CD1c-positive myeloid dendritic cell (primary cell): ENCODE data around the gene FCF1.
"Not testable (repeated sequence)": the region's sequence is repeated elsewhere in the genome, so short reads cannot be mapped to it uniquely, and the experiment has no call there.

Experiments used
- DNase-seq: peaks from one replicate; pipeline ENCODE4 v3.0.0-alpha.2; 2016; ENCODE audit errors: extremely low spot score

The FCF1 gene

DNA sequence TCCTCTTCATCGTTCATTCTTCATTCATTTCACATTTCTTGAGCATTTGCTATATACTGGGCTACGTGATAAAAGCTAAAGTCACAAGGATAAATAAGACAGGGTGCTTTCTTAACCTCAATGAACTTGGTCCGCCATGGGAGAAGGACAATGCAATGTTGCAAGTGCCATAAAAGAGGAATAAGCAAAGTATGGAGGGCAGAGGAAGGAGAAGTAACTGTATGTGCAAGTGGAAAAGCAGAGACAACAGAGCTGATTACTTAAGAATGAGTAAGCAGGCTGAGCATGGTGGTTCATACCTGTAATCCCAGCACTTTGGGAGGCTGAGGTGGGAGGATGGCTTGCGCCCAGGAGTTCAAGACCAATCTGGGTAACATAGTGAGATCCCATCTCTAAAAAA, 14.5 kb upstream of the FCF1 start:
- DNase-seq, result peak; percentile 54

DNA sequence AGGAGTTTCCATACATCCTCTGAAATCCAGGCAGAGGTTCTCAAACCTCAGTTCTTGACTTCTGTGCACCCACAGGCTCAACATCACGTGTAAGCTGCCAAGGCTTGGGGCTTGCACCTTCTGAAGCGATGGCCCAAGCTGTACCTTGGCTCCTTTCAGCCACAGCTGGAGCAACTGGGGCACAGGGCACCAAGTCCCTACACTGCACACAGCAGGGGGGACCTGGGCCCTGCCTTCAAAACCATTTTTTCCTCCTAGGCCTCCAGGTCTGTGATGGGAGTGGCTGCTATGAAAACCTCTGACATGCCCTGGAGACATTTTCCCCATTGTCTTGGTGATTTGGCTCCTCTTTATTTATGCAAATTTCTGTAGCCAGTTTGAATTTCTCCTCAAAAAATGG, 10.7 kb upstream of the FCF1 start:
- DNase-seq, result no peak

DNA sequence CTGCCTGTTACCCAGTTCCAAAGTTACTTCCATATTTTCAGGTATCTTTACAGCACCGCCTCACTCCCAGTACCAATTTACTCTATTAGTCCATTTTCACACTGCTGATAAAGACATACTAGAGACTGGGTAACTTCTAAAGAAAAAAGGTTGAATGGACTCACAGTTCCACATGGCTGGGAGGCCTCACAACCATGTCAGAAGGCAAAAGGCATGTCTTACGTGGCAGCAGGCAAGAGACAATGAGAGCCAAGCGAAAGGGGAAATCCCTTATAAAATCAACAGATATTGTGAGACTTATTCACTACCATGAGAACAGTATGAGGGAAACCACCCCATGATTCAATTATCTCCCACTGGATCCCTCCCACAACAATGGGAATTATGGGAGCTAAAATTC, 9.9 kb upstream of the FCF1 start:
- DNase-seq, result no peak

DNA sequence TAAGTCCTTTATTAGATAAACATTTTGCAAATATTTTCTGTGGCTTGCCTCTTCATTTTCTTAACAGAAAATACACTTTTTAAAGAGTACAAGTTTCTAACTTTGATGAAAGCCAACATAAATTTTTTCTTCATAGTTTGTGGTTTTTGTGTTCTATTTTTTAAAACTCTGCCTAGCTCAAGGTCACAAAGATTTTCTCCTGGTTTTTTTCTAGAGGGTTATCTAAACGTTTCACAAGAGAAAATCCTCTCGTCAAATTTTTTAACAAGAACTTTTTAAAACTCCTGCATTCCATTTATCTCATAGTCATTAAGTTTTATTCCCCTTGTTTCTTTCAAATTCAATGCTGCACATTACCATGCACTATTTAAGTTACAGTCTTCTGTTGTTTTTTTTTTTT, 8.3 kb upstream of the FCF1 start:
- DNase-seq, result no peak

DNA sequence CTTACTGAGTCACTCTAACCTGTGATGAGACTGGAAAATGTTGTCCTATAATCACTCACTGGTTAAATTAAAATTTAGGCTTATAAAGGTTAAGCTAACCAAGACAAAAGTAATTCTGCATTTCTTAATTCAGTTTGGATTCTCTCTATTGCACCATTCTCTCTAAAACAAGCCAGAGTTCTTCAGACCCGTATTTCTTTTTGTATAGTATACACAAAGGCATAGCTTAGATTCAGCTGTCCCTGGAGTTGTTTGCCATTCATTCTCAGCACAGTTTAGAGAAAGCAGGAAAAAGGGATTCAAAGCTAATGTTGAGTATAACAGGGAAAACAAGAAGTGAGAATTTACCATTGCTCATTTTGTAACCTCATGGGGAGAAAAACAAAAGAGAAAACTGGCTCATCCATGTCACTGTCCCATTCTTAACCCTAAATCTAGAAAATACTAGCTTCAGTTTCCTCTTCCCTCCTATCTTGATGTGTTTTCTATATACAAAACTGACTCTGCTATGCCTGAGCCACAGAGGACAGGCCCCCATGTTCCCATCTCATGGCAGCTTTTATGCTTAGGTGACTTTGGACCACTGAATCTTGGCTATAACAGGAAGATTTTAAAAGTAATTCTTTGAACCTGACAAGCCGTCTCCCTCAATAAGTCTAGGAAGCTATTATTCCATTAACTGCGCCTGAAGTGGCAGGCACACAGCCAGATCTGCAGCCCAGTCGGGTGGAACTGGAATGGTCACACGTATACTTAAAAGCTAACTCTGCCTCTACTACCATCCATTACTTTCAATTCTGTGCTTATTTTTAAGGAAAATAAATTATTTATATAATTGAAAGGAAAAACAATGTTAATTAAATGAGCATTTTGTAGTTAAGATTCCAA, 7.1 kb upstream of the FCF1 start:
- peak; percentile 13 for DNase-seq

DNA sequence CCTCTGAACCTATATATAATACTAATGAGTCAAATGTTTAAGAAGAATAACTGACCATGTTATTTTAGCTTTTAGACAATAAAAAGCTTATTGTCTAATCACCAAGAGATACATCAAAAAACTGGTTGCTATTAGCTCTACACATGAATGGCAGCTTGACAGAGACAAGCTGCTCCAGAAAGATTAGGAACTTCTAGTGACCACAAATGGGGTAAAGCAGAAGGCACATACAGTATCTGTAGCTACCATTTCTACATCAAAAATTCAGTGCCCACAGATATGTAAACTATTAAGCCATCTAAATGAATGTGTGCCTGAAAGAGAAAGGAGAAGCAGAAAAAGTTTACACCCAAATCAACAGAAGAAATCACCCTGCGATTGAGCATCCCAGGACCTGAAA, 2.5 kb upstream of the FCF1 start:
- no peak for DNase-seq

DNA sequence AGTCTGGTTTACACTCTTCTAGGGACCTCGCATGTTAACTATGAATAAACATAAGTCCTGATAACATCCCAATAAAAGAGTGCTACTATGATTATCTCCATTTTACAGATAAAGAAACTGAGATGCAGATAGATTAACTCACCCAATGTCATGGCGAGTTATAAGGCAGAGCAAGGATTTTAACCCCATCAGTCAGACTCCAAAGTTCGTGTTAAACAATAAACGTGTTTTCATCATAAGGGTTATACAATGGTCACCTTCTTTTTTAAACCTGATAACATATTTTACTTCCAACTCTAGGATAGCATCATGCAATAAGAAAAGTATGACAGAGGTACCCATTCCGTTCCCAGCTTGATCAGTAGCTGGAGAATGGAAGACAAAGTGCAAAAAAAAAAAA, 1.3 kb upstream of the FCF1 start:
- no peak for DNase-seq

DNA sequence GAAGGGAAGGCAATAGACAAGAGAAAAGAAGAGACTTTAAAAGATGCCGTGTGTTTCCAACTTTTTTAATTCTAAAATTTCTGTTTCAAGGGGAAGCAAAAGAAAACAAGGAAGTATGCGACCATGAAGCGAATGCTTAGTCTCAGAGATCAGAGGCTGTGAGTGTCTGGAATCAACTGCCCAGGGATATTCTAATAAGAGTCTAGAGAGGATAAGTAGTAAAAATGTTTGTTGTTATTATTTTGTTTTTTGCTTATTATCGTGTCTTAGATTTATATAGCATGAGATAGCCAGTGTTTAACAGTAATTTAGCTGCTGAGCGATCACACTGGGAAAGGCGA, 421 bp downstream of the FCF1 start:
- no peak for DNase-seq

DNA sequence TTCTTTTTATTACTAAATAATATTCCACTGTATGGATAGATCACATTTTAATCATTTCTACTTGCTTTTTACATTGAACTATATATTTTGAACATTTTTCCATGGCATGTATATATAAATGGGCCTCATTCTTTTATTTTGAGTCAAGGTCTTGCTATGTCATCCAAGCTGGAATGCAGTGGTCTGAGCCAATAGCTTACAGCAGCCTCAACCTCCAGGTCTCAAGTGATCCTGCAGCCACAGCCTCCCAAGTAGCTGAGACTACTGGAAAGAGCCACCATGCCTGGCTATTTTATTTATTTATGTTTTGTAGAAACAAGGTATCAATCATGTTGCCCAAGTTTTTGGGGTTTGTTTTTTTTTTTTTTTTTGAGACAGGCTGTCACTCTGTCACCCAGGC, 7.6 kb downstream of the FCF1 start:
- DNase-seq, result no peak

DNA sequence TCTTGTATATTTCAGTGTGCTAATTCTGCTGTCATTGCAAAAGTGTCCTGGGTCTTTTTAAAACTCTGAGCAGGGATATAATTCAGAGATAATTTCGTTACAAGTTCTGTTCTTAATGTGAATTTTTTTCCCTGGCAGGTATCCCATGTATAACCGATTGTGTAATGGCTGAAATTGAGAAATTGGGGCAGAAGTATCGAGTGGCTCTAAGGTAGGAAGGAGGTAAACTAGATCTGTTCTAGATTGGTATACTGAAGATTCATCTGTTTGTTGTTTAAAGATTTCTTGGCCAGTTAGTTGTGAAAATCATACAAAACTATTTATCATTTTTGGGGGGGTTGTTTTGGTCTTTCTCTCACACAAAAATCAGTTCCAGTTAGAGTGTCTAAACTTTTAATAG, 10.2 kb downstream of the FCF1 start:
- DNase-seq, result no peak

DNA sequence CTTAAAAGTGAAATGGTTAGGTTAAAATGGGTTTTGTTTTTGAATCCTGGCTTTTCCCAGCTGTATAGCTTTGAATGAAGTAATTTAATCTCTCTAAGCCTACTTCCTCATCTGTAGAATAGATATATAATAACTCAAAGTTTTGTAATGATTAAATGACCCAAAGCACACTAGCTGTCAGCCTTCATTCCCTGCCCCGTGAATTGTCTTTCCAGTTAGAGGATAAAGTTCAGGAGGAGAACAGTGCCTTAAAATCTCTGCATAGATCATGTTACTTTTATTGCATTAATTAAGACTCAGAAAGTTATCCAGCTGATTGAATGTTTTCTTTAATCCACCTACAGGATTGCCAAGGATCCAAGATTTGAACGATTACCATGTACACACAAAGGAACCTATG, 19.4 kb downstream of the FCF1 start:
- DNase-seq, result no peak

DNA sequence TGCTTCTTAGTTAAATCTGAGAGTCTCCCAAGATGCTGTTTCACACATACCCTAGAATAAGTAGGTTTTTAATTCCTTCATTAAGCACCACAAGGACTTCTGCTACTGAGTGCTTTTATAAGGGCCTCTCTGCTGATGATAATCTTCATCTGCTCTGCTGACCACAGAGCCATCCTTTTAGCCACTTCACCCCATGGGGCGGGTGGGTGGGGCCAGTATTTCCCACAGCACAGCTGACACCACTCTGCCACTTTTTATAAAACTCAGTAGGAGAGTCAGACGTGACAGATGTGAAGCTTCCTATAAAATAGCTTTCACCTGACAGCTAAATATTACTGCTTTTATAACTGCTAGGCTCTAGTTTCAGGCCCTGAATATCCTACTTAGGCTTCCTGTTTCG, 20.3 kb downstream of the FCF1 start:
- no peak for DNase-seq

DNA sequence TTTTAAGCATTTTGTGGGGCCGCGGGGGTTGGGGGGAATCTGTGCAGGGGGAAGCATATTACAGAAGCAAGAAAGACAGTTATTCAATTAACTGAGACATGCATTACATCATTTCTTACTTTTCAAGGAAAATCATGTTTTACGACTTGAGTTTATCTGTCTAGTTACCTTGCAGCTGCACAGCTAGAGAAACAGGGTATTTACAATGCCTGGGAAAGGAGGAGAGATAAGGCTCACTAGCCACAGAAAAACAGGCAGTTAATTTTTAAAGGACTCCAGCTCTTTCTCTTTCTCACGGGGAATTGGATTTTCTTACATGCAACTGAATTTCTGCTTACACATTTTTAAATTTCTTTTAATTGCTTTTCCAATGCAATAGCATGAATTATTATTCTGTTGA, 22.2 kb downstream of the FCF1 start:
- no peak for DNase-seq

DNA sequence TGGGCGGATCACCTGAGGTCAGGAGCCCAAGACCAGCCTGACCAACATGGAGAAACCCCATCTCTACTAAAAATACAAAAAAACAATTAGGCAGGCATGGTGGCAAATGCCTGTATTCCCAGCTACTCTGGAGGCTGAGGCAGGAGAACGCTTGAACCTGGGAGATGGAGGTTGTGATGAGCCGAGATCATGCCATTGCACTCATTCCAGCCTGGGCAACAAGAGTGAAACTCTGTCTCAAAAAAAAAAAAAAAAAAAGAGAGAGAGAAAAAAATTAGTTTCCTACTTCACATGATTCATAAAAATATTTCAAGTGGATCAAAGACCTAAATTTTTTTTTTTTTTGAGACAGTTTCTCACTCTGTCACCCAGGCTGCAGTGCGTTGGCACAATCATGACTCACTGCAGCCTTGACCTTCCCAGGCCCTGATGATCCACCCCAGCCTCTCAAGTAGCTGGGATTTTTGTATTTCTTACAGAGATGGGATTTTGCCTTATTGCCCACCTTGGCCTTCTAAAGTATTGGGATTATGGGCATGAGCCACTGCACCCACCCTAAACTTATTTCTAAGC, 24.9 kb downstream of the FCF1 start:
- DNase-seq, result no peak

DNA sequence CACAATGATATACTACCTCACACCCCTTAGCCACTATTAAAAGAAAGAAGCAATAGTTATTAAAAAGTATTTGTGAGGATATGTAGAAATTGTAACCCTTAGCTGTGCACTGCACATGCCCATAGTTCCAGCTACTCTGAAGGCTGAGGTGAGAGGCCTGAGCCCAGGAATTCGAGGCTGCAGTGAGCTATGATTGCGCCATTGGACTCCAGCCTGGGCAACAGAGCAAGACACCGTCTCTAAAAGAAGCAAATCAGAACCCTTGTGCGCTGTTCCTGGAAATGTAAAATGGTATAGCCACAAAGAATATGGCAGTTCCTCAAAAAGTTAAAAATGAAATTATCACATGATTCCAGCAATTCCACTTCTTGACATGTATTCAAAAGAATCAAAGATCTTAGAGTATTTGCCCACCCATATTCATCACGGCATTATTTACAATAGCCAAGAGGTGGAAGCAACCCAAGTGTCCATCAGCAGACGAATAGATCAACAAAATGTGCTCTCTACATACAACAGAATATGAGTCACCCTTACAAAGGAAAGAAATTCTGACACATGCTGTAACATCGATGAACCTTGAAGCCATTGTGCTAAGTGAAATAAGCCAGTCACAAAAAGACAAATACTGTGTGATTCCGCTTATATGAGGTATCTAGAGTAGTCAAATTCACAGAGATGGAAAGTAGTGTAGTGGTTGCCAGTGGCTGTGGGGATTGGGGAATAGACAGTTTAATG, 26.5 kb downstream of the FCF1 start:
- no peak for DNase-seq

DNA sequence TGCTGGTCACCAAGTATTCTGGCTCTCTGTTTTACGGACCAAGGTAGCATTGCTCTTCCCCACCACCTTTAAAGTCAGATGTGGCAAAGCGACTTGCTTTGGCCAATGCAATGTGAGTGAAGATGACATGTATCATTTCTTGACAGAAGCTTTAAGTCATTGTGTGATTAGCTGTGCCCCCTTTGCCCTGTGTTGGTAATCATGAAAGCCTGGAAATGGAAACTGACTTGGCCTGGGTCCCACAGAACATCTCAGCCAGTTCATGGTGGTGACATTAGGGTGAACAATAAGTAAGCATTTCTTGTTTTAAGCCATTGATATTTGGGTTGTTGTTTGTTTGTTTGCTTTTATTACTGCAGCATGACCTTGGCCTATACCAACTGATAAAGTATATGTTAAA, 34.3 kb downstream of the FCF1 start:
- no peak for DNase-seq

DNA sequence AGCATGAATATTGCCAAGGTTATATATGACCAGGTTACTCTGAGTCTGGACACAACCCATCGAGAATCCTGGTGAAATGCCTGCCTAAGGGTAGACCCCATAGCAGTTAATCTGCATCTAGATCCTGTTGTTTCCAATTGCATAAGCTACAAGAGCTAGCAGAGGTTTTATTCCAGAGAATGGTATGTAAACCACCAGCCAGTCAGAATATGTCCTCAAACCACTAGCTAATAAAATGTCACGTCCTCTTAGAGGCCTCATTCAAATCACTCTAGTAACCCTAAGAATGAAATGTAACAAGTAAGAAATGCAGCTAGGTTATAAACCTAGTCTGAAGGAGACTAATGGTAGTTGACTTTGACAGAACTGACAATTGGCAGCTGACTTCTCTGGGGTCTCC, 41.2 kb downstream of the FCF1 start:
- DNase-seq, result no peak

DNA sequence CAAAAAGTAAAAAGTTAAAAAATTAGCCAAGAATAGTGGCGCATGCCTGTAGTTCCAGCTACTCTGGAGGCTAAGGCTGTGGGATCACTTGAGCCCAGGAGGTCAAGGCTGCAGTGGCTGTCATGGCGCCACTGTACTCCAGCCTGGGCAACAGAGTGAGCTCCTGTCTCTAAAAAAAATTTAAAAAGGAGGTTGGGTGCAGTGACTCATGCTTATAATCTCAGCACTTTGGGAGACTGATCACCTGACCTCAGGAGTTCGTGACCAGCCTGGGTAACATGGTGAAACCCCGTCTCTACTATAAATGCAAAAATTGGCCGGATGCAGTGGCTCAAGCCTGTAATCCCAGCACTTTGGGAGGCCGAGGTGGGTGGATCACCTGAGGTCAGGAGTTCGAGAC, 42.0 kb downstream of the FCF1 start:
- DNase-seq, result no peak

DNA sequence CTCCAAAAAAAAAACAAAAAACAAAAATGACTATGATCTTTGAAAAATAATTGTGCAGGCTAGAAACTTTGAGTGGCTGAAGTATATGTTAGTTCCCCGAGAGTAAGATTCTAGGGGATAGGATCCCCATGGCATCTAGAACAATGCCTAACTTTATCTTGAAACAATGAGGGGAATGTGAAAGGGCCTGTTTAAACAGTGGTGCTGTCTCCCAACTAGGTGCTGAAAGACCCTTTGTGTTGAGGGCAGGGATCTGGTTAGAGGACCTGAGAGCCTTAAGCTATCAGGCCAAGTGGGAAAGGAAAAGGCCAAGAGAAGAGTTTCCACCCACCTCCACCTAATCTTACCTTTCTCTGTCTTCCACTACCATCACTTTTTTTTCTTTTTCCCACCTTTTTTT, 43.4 kb downstream of the FCF1 start:
- no peak for DNase-seq

DNA sequence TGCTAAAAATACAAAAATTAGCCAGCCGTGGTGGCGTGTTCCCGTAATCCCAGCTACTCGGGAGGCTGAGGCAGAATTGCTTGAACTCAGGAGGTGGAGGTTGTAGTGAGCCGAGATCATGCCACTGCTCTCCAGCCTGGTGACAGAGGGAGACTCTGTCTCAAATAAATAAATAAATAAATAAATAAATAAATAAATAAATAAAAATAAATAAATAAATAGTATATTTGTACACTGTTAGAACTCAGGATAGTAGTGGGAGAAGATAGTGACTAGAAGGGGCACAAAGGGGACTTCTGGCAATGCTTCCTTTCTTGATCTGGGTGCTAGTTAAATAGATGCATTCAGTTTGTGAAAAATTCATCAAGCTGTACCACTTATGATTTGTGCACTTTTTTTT, 45.6 kb downstream of the FCF1 start:
- not testable (repeated sequence) for DNase-seq

DNA sequence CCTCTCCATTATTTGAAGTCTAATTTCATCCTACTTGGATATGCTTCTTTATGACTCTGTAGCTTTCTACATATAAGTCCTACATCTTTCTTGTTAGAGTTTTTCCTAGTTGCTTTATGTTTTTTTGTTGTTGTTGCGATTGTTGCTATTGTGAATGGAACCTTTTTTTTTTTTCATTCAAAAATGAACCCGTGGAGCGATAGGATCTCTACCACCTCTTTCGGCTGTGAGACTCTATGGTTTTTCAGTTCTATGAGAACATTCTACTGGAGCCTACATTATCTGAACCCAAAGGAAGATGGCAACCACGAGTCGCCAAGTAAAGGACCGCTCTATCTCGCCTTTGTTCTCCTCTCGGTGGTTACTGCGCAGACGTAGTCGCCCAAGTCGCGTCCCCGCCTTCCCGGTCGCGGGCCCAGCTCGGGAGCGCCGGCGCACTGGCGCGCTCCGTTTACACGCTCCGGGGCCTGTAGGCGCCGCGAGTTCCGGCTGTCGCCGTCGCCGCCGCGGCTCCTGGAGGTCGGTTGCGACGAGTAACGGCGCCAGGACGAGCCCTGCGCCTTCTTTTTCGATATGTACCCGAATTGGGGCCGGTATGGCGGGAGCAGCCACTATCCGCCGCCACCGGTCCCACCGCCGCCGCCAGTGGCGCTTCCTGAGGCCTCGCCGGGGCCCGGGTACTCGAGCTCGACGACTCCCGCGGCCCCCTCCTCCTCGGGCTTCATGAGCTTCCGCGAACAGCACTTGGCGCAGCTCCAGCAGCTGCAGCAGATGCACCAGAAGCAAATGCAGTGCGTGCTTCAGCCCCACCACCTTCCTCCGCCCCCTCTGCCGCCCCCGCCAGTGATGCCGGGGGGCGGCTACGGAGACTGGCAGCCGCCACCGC, 50.2 kb downstream of the FCF1 start, which contains the start of gene YLPM1:
Gene YLPM1, plus strand, starts transcription at position 400 of the 886 bp plus-strand sequence. Its CDS starts 174 bp downstream, at position 574.
- peak; percentile 97 for DNase-seq
